ENCODE measurements around the gene EEF1G.
A peak's percentile ranks its signal among the peaks of the same experiment; 100 is the strongest.
"Not testable (repeated sequence)": the region's sequence is repeated elsewhere in the genome, so short reads cannot be mapped to it uniquely, and the experiment has no call there.

Gene EEF1G

DNA sequence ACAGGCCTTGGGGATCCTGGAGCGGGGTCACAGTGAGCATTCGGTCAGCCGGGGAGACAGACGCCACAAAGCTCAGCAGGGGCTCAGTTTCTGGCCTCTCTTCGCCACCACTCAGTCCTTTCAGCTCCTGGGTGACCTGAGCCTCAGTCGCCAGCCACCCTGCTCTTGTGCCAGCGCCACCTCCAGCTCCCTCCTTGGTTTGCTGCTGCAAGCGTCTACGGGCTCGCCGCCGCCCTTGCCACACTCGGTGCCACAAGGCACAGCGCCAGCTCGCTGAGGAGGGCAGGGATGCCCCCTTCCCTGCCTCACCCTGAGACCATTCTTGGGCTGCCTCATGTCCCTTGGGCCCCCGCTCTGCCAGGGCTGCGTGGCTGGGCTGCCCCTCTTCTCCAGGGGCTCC, 1.5 kb upstream of the EEF1G start:
- DNase-seq, result no peak

DNA sequence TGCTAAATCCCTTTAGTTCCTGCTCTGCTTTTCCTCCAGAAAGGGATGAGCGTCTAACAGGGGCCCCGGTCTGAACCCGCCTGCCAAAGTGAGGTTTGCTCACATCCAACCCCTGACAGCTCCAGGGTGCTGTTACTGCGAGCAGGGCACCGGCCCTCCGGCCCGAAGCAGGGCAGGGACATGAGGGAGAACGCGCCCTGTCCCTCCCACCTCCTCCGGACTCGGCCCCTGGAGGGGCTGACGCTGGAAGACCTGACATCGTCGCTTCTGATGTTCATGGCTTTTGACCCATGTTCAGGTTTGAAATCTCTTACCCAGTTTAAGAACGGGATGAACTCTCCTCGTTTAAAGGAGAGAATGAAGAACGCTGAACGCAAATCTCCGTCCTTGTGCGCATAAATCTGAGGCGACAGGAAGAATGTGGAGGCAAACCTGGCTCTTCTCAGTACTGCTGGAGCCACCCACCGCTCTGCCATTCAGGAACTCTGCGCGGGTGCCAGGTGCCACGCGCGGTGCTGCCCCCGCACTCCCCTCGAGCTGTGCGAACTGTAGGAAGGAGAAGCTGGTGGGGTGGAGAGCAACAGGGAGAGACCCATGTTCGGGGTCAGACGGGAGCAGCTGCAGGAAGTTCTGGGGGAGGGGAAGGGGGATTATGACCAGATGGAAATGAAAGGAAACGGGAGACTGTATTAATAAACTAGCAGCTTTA, 826 bp upstream of the EEF1G start:
- DNase-seq, result no peak

DNA sequence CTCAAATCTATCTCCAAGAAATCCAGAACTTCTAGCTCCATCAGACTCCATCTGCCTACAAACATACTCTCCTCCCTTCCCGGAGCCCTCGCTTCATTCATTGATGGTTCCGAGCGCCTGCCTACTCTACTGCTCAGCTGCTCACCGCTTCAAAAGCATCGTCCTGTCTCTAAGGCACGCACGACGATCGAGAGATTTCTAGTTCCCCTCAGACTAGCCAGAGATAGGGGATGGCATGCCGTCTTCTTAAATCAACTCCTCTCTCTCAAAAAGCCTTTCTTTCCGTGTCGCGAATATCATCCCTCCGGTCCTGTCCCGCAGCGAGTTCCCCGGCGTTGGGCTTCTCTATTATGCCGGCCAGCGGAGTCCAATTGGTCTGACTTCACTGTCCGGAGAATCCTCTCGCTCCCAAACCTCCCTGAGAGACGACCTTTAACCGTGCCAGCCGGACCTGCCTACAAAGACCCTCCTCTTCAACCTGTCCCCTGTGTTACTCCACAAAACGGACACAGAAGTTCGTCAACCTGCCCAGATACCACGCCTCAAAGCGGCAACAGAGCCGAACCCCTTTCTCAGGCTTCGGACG, 592 bp downstream of the EEF1G start:
- DNase-seq, result no peak

DNA sequence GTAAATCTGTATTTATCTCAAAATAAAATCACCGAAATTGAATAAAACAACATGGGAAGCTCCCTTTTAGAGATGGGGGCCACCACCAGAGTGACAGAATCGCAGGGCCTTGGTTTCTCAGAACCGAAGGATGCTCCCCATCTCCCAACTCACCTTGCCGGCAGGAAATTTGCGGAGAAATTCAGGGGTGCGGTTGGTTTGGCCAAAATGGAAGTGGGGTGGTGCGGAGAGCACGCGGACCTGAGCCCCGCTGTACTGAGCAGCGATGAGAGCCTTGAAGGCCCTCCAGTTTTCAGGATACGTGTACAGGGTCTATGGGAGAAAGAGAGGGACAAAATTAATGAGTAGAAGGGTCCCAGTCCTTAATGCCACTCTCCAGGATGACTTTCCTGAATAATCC, 1.3 kb downstream of the EEF1G start:
- DNase-seq, result no peak

DNA sequence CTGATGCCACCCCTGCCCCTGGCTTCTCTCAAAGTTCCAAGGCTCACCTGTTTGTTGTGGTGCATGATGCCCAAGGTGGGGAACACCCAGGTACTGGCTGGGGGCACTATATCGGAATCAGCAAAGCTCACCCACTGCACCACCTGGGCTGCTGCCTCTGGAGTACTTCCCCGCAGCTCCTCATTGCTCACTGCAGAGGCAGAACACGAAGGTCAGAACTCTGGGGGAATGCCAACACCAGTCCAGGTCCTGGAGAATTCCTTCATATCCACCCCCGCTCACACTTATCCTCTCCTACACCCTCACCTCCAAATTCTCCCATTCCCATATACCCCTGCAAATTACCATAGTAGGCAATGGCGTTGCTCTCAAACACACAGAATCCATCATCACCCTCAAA, 2.2 kb downstream of the EEF1G start:
- not testable (repeated sequence) for DNase-seq

DNA sequence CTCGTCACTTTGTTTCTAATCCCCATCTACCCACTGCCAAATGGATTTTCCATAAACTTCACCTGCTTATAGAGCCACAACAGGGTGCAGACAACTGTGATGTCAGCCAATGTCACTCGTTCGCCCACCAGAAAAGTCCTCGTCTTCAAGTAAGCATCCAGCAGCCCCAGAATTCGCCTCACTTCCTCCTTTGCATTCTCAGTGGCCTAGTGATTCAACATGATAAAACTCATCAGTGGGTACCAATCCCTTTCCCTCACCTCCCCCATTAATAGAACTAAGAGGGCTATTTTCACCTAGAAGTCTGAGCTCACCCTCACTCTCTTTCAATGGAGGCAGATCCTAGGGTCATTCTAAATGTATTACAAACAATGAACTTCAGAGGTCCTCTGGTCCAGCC, 2.8 kb downstream of the EEF1G start:
- not testable (repeated sequence) for DNase-seq

DNA sequence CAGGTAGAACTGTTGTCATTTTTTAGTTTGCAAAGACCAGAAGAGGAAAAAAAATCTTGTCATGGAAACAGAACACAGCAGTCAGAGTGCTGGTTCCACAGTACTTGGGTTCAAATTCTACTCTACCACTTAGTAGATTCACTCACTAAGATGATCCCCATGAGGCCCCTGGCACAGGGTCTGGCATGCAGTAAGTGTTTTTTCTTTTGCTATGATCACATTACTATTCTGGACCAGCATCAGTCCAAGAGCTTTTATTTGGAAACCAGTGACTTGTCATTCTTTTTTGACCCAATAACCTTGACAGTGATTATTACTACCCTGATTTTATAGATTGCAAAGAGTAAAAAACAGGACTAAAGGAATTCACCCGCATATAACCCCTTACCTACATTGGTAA, 4.1 kb downstream of the EEF1G start:
- DNase-seq, result no peak

DNA sequence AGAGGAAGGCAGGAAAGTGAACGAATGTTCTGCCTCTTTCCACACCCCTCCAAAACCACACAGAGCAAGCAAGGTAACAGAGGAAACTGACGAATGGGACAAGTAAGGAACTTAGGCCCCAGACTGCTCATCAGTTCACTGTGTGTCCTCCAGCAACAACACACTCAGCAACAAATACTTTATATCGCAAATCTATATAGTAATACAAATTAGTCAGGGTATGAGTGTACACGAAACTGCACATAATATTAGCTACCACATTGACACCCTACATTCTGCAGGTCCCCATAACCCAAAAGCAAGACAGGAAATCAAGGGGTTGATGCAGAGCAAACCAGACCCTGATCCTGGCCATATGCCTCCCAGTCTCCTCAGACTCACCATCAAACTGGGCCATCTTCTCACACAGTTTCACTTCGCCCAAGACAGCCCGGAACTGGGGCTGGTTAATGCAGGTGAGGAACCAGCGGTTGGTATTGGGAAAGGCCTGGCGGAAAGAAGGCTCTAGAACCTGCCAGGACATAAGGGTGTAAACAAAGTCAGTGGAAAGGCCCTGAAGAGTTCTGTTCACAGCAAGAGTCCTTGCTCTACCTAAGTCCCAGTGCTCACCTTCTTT, 6.6 kb downstream of the EEF1G start:
- no peak for DNase-seq

DNA sequence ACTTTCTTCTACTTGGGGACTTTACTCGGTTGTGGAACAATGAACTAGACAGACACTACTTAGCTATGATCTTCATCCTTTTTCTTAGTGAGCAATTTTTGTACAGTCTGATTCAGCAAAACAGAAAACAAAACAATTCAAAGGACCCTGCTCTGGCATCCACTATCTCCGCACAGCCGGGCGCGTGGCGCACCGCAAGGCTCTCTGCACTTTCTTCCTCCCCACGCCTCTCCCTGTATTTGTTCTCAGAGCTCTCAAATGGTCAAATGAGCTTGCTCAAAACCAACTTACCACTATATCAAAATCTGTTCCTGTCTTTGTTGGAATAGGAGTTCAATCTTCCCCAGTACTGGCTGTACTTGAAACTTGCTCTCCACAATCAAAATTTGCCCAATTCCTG, 7.4 kb downstream of the EEF1G start:
- no peak for DNase-seq

DNA sequence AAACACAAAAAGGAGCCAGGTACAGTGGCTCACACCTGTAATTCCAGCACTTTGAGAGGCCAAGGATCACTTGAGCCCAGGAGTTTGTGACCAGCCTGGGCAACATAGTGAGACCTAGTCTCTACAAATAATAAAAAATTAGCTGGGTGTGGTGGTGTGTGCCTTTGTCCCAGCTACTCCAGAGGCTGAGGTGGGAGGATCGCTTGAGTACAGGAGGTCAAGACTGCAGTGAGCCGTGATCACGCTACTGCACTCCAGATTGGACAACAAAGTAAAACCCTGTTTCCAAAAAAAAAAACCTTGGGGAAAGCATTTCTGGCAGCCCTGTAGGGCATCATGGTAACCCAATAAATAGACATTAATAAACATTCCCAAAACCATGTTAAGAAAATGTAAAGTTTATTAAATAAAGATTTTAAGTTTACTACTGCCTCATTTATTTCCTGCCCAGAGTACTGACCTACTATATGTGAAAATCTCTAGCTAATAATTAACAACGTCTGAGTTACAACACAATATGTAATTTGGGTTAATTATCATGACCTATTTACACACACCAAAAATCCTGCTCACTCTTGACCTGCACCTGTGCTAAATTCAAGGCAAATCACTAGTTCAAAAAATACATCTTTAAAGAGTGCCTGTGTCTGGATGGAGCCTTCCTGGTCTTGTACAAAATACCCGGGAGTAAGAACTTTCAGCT, 8.4 kb downstream of the EEF1G start:
- DNase-seq, result no peak

DNA sequence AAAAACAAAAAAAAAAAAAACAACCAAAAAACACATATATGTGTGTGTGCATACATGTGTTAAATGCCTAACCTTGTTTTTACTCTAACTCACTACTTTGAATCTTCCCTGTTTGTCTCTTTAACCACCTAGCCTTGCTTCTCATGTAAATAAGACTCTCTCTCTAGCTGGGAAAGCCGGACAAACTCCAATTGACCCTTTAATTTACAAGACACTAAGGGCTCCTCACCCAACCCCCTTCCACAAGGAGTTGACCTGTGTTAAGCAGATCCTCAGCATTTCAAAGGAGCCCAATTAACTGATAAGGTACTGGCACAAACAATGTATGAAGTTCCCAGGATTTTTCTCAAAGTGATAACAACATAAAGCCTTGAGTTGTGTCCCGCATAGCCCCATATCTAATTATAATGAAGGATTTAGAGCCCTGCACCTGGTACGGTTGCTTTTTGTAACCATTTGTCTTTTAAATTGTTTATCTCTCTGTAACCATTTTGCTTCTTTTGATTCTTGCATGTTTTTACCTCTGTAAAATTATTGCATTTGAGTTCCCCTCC, 11.9 kb downstream of the EEF1G start:
- not testable (repeated sequence) for DNase-seq

DNA sequence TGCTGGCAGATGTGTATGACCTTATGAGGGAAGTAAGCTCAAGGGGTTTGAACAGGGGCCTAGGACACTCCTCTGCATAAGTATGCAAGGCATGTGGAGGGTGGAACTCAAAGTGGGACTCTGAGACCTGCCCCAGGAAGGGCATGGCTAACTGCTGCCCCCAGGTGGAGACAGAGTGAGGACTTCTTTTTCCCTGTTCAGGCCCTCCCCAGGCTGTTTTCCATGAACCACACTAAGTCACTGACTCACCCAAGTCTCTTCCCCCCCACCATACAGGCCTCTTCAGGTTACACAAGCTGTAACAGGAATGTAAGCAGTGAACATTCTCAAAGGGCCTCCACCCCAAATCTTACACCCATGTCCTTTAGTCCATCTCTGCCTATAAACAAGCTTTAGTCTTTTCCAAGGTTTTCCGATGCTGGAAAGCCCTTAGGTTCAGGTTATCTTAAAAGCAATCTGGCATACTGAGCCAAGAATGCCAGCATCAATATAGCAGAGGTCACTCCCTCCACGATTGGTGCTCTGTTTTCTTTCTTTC, 13.1 kb downstream of the EEF1G start:
- peak; percentile 82 to 91 for DNase-seq

DNA sequence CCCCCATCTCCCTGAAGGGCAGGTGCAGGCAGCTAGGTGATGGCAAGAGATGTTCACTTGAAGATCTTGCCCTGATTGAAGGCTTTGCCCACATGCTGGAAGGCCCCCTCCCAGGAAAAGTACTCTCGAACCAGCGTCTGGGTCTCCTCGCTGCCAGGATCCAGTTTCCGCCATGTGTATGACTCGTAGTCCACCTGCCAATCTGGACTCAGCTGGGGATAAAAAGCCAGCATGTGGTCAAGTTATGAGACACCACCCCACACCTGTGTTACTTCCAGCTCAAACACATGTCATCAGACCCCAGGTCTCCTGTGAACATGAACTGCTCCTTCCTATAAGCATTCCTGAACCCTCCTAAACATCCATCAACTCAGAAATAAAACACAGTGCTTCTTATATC, 14.1 kb downstream of the EEF1G start:
- not testable (repeated sequence) for DNase-seq

DNA sequence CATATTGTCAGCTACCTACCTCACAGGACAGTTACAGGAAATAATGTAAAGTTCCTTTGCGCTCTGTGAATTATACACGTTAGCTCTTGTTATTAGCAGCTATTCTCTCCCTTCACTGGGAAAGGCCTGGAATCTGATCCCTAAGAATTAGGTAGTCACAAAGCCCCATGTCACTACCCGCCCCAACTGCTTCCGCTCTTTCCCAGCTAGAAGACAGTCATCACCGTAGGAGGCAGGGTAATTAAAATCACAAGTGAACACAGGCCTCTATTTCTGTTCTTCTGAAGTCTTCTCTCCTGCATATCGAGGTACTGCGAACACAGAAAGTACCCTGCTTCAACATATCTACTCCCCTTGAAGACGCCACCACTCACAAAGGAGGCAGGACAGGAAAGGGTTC, 14.5 kb downstream of the EEF1G start:
- DNase-seq, result no peak

DNA sequence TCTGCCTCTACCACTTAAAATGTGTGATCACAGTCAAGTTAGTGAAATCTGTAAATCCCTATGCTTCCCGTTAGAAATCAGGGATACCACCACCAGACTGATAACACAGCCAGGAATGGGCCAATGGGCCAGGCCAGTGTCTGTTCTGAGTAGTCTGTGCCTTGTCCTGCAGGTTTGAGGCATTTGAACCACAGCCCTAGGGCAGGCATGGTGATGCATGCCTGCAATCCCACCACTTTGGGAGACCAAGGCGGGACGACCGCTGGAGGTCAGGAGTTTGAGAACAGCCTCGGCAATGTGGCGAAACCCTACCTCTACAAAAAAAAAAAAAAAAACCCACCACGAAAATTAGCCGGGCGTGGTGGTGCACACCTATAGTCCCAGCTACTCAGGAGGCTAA, 15.0 kb downstream of the EEF1G start:
- DNase-seq, result no peak

DNA sequence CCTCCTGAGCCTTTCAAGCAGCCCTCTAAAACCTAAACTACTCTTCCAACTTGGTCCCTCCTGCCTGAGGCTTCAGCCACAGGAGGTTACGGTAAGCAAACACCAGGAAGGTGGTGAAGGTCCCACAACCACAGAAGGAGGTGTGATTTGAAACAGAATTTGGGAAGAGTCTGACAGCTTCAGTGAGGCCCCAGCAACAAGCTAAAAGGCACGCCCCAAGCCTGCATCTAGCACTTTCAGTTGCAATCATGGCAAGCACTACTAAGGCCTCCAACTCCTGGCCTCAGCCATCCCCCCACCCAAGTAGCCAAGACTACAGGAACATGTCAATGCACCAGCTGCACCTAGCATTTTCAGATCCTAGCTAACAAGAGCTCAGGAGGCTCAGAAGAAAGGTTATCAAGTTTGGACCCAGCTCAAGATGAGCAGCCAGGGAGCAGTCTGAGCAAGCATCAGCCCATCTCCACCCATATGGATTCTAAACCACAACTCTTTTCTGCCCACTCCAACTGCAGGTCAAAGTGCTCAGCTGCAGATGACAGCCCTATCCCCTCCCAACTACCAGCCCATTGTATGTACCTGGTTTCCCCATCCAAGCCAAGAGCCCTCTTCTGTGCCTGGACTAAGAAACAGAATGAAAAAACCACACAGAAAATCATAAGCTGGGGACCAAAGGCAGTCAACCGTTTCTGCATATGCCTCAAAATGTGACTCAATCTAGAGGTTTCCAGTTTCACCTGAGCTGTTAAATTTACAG, 16.6 kb downstream of the EEF1G start:
- DNase-seq, result no peak

DNA sequence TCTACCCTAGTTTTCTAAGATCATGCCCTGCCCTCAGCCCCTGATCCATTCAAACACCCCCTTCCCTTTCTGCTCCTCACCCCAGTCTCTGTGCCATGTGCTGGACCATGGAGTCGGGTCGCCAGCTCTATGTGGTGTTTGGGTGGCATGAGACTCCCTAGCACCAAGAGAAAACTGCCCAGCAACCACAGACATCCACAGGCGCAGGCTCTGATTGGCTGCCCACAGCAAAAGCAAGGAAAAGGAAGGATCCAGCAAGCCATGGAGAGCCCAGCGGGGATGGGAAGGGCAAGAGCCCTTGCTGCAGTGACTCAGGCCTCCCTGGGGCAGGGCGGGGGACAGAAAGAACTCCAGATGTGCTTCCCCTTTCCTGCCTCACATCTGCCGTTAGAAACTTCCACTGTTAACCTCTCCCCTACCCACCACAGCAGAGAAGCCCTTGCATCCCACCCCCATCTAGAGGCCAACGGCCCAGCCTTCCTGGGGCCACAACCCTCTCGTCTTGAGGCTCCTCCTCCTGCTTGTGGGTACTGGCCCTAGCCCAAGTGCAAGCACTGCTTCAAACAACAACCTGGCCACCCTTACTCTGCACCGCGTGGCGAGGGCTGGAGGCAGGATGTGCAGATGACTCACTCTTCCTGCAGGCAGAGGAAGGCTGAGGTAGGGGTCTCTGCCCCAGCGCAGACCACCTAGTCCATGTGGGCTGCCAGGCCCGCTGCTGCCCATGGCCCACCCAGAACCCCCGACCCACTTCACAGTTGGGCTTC, 17.4 kb downstream of the EEF1G start:
- DNase-seq, result peak; percentile 61 to 71

DNA sequence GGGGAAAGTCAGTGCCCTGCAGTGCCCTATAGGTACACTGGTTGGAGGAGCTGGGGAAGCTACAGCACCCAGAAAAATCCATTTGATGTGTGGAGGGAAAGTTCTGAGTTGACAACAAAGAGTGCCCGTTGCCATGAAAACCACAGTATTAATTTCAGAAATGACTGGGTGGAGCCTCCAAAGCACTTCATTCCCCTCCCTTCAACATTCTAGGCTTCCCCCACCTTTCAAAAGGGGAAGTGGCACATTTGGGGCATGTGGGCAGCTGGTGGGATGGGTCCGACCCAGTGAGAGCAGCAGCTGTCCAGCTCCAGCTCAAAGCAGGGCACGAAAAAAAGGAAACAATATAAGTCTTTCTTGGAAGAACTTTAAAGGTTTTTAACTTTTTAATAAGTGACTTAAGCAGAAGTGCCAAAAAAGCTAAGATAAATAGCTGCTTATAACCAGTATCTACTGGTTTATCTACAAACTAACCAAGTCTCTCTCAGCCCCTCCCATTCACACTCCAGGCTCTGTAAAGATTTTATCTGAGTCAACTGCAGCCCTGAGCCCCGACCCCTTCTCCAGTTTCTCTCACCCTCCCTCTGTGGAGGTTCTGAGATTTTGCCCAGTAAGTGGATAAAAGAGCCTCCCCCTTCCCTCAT, 18.1 kb downstream of the EEF1G start:
- peak; percentile 22 to 47 for DNase-seq

DNA sequence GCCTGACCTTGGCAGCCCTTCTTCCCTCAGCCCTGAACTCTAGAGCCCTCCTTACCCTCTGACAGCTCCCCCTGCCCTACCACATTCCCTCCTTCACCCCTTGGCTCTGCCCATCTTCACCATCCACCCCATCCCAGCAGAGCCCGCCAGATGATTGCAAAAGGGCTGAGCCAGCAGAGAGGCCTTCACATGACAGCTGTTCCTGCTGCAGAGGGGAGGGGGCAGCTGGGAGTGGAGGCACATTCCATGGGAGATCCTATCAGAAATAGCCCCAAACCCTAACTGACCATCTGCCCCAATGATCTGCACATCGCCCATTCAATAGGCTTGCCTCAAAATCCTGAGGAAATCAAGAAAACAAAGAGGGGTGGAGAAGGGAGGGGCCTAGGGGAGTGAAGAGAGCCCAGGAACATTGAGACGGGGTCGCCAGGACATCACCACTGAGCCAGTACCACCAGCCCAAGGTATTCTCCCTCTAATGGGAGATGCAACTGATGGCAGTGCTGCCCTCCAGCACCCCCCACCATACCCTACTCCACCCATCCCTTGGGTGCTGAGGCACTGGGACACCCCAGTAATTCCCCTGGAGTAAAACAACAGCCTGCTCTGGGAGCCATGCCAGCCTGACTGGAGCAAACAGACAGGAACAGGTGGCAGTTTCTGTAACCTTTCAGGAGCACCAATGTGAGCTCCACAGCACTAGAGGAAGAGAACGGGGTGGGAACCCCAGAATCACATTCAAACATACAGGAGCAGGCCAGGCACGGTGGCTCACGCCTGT, 19.1 kb downstream of the EEF1G start:
- no peak for DNase-seq

DNA sequence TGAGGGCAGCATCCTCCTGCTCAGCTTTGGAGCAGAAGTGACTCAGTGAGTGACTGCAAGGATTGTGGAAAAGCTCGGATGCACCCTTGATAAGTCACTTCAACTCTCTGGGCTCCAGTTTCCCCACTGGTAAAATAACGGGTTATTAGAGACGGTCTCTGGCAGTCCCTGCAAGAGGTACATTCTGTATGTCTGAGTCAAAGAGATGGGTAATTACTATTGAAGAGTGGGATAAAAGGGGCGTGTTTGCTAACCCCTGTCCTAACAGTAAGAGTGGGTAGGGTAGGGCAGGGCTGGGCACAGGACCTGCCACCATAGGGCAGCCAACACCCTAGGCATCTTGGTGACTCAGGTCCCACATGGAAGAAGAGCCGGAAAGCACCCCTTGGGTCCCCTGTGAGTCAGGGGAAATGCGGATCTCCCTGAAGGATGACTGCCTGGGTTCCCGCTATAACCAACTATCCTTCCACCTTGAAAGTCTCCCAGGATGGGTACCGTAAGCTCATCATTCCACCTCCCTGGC, 19.8 kb downstream of the EEF1G start:
- DNase-seq, result no peak
